Measurements from ENCODE around the gene SIRT5. TPM values are rescaled to one million over a fixed set of nuclear protein-coding genes. Genes with fewer than 3 reads are reported as not detected.

SIRT5 gene
- total RNA-seq, 1 experiment from 2014 or later = 7.6 TPM

GRCh38 chr6:13535306-13535705 lies 39.1 kb upstream of the SIRT5 start:
- Histone ChIP-seq H3K4me1 (ENCODE audit: insufficient read depth, low read length, poor library complexity, severe bottlenecking) (no peaks in the 10 kb centered on the region), H3K27ac (ENCODE audit: low read depth, low read length, poor library complexity, severe bottlenecking) (no peak overlapping the region), H3K4me3 (ENCODE audit: low read depth, low read length, poor library complexity, severe bottlenecking) (no peak overlapping the region), H3K9me3 (ENCODE audit: low read depth, low read length, poor library complexity, severe bottlenecking) (no peaks in the 10 kb centered on the region), H3K36me3 (ENCODE audit: insufficient read depth, low read length, poor library complexity, severe bottlenecking) (no peaks in the 10 kb centered on the region), H3K27me3 (replicated peaks; ENCODE audit: insufficient read depth, low read depth, low read length, poor library complexity) (no peaks in the 10 kb centered on the region)
- TF ChIP-seq EZH2 (IDR thresholded peaks at IDR 0.05; ENCODE audit: borderline replicate concordance, low read depth, low read length, poor library complexity, severe bottlenecking) = no peak
- no peak for TF ChIP-seq CTCF (conservative IDR thresholded peaks at IDR 0.05; ENCODE audit: low read depth, low read length)
- no peak for DNase-seq (ENCODE audit: low spot score)
- POLR2A ChIA-PET (ENCODE audit: low non-redundant PET) = no interaction called here
- intact Hi-C loops (cut with micrococcal nuclease; ENCODE audit: unreplicated experiment) = no loop called here
- no TSS peak for BruUV-seq (replicated peaks)
- CTCF ChIA-PET = no interaction called here

GRCh38 chr6:13536796-13537526 lies 37.4 kb upstream of the SIRT5 start:
- ChIA-PET CTCF (no interaction called here), POLR2A (ENCODE audit: low non-redundant PET) (no interaction called here)
- H3K9me3 ChIP-seq (ENCODE audit: low read depth, low read length, poor library complexity, severe bottlenecking) = no peaks in the 10 kb centered on the region
- intact Hi-C loops (cut with micrococcal nuclease; ENCODE audit: unreplicated experiment) = no loop called here
- BruUV-seq (replicated peaks) = no TSS peak
- H3K4me1 ChIP-seq (ENCODE audit: insufficient read depth, low read length, poor library complexity, severe bottlenecking) = no peaks in the 10 kb centered on the region
- TF ChIP-seq CTCF (conservative IDR thresholded peaks at IDR 0.05; ENCODE audit: low read depth, low read length) (no peak), EZH2 (IDR thresholded peaks at IDR 0.05; ENCODE audit: borderline replicate concordance, low read depth, low read length, poor library complexity, severe bottlenecking) (no peak)
- H3K27ac ChIP-seq (ENCODE audit: low read depth, low read length, poor library complexity, severe bottlenecking) = no peak overlapping the region
- DNase-seq (ENCODE audit: low spot score) = no peak
- H3K36me3 ChIP-seq (ENCODE audit: insufficient read depth, low read length, poor library complexity, severe bottlenecking) = no peaks in the 10 kb centered on the region
- H3K4me3 ChIP-seq (ENCODE audit: low read depth, low read length, poor library complexity, severe bottlenecking) = no peak overlapping the region
- H3K27me3 ChIP-seq (replicated peaks; ENCODE audit: insufficient read depth, low read depth, low read length, poor library complexity) = no peaks in the 10 kb centered on the region

- Histone ChIP-seq H3K4me3 (ENCODE audit: low read depth, low read length, poor library complexity, severe bottlenecking) (no peak overlapping the region), H3K27ac (ENCODE audit: low read depth, low read length, poor library complexity, severe bottlenecking) (no peak overlapping the region), H3K36me3 (ENCODE audit: insufficient read depth, low read length, poor library complexity, severe bottlenecking) (no peaks in the 10 kb centered on the region), H3K9me3 (ENCODE audit: low read depth, low read length, poor library complexity, severe bottlenecking) (no peaks in the 10 kb centered on the region), H3K4me1 (ENCODE audit: insufficient read depth, low read length, poor library complexity, severe bottlenecking) (no peaks in the 10 kb centered on the region), H3K27me3 (replicated peaks; ENCODE audit: insufficient read depth, low read depth, low read length, poor library complexity) (no peaks in the 10 kb centered on the region)
- TF ChIP-seq EZH2 (IDR thresholded peaks at IDR 0.05; ENCODE audit: borderline replicate concordance, low read depth, low read length, poor library complexity, severe bottlenecking) = no peak
- no peak for TF ChIP-seq CTCF (conservative IDR thresholded peaks at IDR 0.05; ENCODE audit: low read depth, low read length)
- POLR2A ChIA-PET (ENCODE audit: low non-redundant PET) = no interaction called here
- CTCF ChIA-PET = no interaction called here
- DNase-seq (ENCODE audit: low spot score) = no peak
- BruUV-seq (replicated peaks) = no TSS peak
- intact Hi-C loops (cut with micrococcal nuclease; ENCODE audit: unreplicated experiment) = no loop called here
These were observed 36.9 kb upstream of the SIRT5 start for GRCh38 chr6:13537527-13537897.
